GM12891 (cell line): Measurements from ENCODE around the gene ZNF341.

ENCODE experiments used
- DNase-seq: peaks from one replicate; pipeline ENCODE4 v3.0.0; 2011; ENCODE audit warnings: low spot score; ENCODE audit not compliant: insufficient read length
- FAIRE-seq: peaks from 2 replicates; lab custom pipeline; 2011; peaks lifted over from hg19 to GRCh38; lab: Jason Lieb, UNC
- PAX5 ChIP-seq: IDR thresholded peaks from 2 replicates; pipeline ENCODE4 v1.6.1; 2011; ENCODE audit warnings: low read length, moderate library complexity, mild to moderate bottlenecking; ENCODE audit not compliant: insufficient read depth, severe bottlenecking
- POLR2A ChIP-seq: IDR thresholded peaks from 2 replicates; pipeline ENCODE4 v1.6.1; 2011; ENCODE audit warnings: low read depth, low read length, control low read depth
- POLR2AphosphoS5 ChIP-seq: IDR thresholded peaks from 2 replicates; pipeline ENCODE4 v1.6.1; 2011; ENCODE audit warnings: low read depth, low read length, control low read depth
- POU2F2 ChIP-seq: IDR thresholded peaks from 2 replicates; pipeline ENCODE4 v1.6.1; 2011; ENCODE audit warnings: low read depth, mild to moderate bottlenecking, control low read depth, low read length, moderate library complexity
- SPI1 ChIP-seq: IDR thresholded peaks from 2 replicates; pipeline ENCODE4 v1.6.1; 2011; ENCODE audit warnings: low read depth, low read length, control low read depth
- TAF1 ChIP-seq: IDR thresholded peaks from 2 replicates; pipeline ENCODE4 v1.6.1; 2011; ENCODE audit warnings: low read depth, low read length, control low read depth

ZNF341 gene

DNA sequence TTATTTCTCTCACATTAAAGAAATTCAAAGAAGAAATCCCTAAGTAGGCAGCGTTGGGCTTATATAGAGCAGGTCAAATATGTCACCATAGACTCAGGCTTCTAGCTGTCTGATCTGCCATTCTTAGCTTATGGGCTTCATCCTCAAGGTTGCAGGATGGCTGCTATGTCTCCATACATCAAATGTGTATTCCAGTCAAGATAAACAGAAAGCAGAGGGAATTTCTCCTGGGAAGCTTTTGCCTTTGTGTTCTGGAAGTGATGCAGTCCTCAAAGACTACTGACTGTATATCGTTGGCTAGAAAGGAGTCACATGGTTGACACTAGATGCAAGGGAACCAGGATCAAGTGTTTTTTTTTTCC is 36.0 kb downstream of the ZNF341 start:
- TF ChIP-seq TAF1 (no peak), POLR2AphosphoS5 (no peak), SPI1 (no peak), PAX5 (no peak), POLR2A (no peak), POU2F2 (no peak)
- no peak for FAIRE-seq
- no peak for DNase-seq

GRCh38 chr20:33769043-33769442 is 37.2 kb downstream of the ZNF341 start:
- DNase-seq: no peak
- FAIRE-seq: no peak
- TF ChIP-seq TAF1: no peak
- no peak for TF ChIP-seq POU2F2
- no peak for TF ChIP-seq PAX5
- TF ChIP-seq SPI1: no peak
- TF ChIP-seq POLR2AphosphoS5: no peak
- no peak for TF ChIP-seq POLR2A

- no peak for DNase-seq
- no peak for FAIRE-seq
- TF ChIP-seq POU2F2: no peak
- TF ChIP-seq POLR2AphosphoS5: no peak
- no peak for TF ChIP-seq TAF1
- no peak for TF ChIP-seq PAX5
- no peak for TF ChIP-seq SPI1
Measured at GRCh38 chr20:33770005-33770404, 38.2 kb downstream of the ZNF341 start.

GRCh38 chr20:33771938-33772337 is 40.1 kb downstream of the ZNF341 start:
- TF ChIP-seq TAF1: no peak
- TF ChIP-seq POU2F2: no peak
- TF ChIP-seq POLR2AphosphoS5: no peak
- TF ChIP-seq PAX5: no peak
- FAIRE-seq: no peak

GRCh38 chr20:33772439-33772838 is 40.6 kb downstream of the ZNF341 start:
- no peak for DNase-seq
- TF ChIP-seq POLR2A (no peak), SPI1 (no peak), POU2F2 (no peak), POLR2AphosphoS5 (no peak), TAF1 (no peak), PAX5 (no peak)
- FAIRE-seq: no peak

More at GRCh38 chr20:33771938-33772337, 40.1 kb downstream of the ZNF341 start:
- no peak for DNase-seq

- DNase-seq: peak; percentile 50
- peak; percentile 81 for FAIRE-seq
- TF ChIP-seq POLR2A (no peak), PAX5 (no peak), SPI1 (peak; percentile 91), TAF1 (no peak), POU2F2 (0 out of 2 replicates have a peak, but pooled peaks have one; percentile 14), POLR2AphosphoS5 (no peak)
Measured at GRCh38 chr20:33773412-33774089, 41.8 kb downstream of the ZNF341 start.

GRCh38 chr20:33777816-33778215 is 46.0 kb downstream of the ZNF341 start:
- DNase-seq (no peak), FAIRE-seq (peak; percentile 80)
- TF ChIP-seq PAX5: no peak
- TF ChIP-seq SPI1: 0 out of 2 replicates have a peak, but pooled peaks have one; percentile 21

- DNase-seq (no peak), FAIRE-seq (no peak)
- TF ChIP-seq POU2F2 (no peak), PAX5 (no peak), TAF1 (no peak)
Measured at GRCh38 chr20:33781133-33781532, 49.3 kb downstream of the ZNF341 start.

DNA sequence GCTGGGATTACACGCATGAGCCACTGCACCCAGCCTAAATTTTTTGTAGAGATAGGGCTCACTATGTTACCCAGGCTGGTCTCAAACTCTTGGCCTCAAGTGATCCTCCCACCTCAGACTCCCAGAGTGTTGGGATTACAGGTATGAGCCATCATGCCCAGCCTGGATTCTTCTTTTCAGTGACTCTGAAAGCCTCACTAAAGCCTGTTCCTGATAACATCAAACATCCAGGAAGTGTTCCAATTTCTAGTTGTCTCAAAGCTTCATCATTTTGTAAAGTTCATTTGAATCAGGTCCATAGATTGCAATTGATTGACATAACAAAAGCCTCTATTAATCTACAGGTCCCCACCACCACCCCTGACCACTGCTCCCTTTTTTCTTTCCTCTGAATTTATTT is 50.1 kb downstream of the ZNF341 start:
- no peak for DNase-seq
- no peak for TF ChIP-seq POLR2A
- no peak for TF ChIP-seq SPI1
- no peak for TF ChIP-seq PAX5
- TF ChIP-seq TAF1: no peak
- no peak for TF ChIP-seq POU2F2
- no peak for TF ChIP-seq POLR2AphosphoS5
- no peak for FAIRE-seq

GRCh38 chr20:33783256-33783655 is 51.5 kb downstream of the ZNF341 start:
- DNase-seq (no peak), FAIRE-seq (no peak)
- no peak for TF ChIP-seq TAF1

GRCh38 chr20:33783818-33784217 is 52.0 kb downstream of the ZNF341 start:
- TF ChIP-seq POLR2A (no peak), SPI1 (no peak), POU2F2 (no peak), TAF1 (no peak), POLR2AphosphoS5 (no peak), PAX5 (no peak)
- no peak for FAIRE-seq
- DNase-seq: no peak

DNA sequence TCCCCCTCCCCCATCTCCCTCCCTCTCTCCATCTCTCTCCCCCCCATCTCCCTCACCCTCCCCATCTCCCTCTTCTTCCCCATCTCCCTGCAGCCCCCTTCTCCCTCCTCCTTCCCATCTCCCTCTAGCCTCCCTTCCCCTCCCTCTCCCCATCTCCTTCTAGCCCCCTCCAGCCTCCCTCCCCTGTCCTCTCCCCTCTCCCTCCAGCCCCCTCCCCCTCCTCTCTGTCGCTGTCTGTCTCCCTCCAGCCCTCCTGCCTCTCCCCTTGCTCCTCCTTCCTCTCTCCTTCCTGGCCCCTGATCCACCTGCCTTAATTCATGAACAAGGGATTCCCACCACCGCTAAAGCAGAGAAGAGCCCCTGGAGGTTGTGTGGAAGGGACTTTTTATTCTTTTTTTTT is 52.4 kb downstream of the ZNF341 start:
- FAIRE-seq (no peak), DNase-seq (no peak)
- no peak for TF ChIP-seq TAF1
- no peak for TF ChIP-seq SPI1
- no peak for TF ChIP-seq POLR2AphosphoS5
- TF ChIP-seq POU2F2: no peak
- no peak for TF ChIP-seq POLR2A
- TF ChIP-seq PAX5: no peak
